GM12878 (cell line): Measurements from ENCODE around the gene TCIRG1.

ENCODE experiments used
- CHD2 ChIP-seq: IDR thresholded peaks from 2 replicates; pipeline ENCODE4 v1.6.1; 2011; ENCODE audit warnings: low read depth, low read length, improper control_type of control experiment, borderline replicate concordance
- CTCF ChIP-seq, 3 experiments: IDR thresholded peaks in 2 of 3; conservative IDR thresholded peaks in 1 of 3; 2 replicates each; pipeline ENCODE4 v1.5.1; 2011; ENCODE audit warnings: low read depth in 3 of 3, low read length in 3 of 3, mild to moderate bottlenecking in 3 of 3, control low read depth in 2 of 3, moderate library complexity in 2 of 3, inconsistent platforms in 1 of 3, mixed read lengths in 1 of 3; ENCODE audit not compliant: control insufficient read depth in 2 of 3, insufficient read depth in 1 of 3; ENCODE audit errors: extremely low read depth in 1 of 3
- POLR2AphosphoS2 ChIP-seq: IDR thresholded peaks from 2 replicates; pipeline ENCODE4 v1.6.1; 2011; ENCODE audit warnings: low read depth, mild to moderate bottlenecking, low read length, improper control_type of control experiment, moderate library complexity
- RAD21 ChIP-seq: IDR thresholded peaks from 2 replicates; pipeline ENCODE4 v1.6.1; 2011; ENCODE audit warnings: mild to moderate bottlenecking, low read depth, low read length, moderate library complexity; ENCODE audit not compliant: insufficient read depth
- STAT1 ChIP-seq: fragments of 450-650 bp; conservative IDR thresholded peaks from 2 replicates; pipeline ENCODE4 v1.6.1; 2014; ENCODE audit warnings: antibody characterized with exemption, mild to moderate bottlenecking
- ZSCAN29 ChIP-seq: fragments of 450-650 bp; IDR thresholded peaks from 2 replicates; pipeline ENCODE4 v1.6.1; 2017; ENCODE audit warnings: mild to moderate bottlenecking, moderate library complexity

GRCh38 chr11:68020575-68020974 is 18.2 kb upstream of the TCIRG1 start:
- no peak for TF ChIP-seq POLR2AphosphoS2
- TF ChIP-seq CTCF (IDR thresholded peaks at IDR 0.05 in 2 of 3, conservative IDR thresholded peaks at IDR 0.05 in 1 of 3; ENCODE audit: control insufficient read depth in 2 of 3, extremely low read depth in 1 of 3, insufficient read depth in 1 of 3, low read depth in 3 of 3, low read length in 3 of 3), result peak in 2 of 3 experiments; percentile 11 to 14; a peak in 1 of 6 replicates
- no peak for TF ChIP-seq STAT1
- TF ChIP-seq ZSCAN29, result no peak
- 0 out of 2 replicates have a peak, but pooled peaks have one; percentile 2 for TF ChIP-seq RAD21
- TF ChIP-seq CHD2, result no peak
